ENCODE data around the gene CNR1.
"Not testable (repeated sequence)": the region's sequence is repeated elsewhere in the genome, so short reads cannot be mapped to it uniquely, and the experiment has no call there.

CNR1 gene

GRCh38 chr6:88165844-88166492, at the start of gene CNR1:
TSS of gene CNR1 (minus strand) at chr6:88166347. CDS start at chr6:88145274, 21,073 bp downstream.
- DNase-seq: no peak

GRCh38 chr6:88211446-88211845, 45.3 kb upstream of the CNR1 start:
- no peak for DNase-seq

DNA sequence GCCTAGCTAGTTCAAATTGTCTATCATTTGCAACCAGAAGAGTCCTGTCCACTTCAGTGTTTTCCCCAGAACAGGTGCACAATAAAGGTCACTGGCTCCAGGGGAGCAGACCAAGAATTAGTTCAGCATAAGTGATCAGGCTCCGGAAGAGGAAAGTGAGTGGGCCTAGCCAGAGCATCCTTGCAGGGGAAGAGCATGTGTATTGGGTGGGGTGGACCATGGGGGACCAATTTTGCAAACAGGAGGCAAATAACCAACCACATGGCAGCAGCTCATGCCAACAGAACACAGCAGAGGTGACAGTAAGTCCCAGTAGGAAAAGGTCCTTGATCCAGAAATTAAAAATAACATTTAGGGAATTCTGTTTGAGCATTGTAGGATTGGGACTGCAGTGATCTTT, 43.2 kb upstream of the CNR1 start:
- no peak for DNase-seq

- DNase-seq: no peak
Observed at GRCh38 chr6:88208726-88209125, 42.6 kb upstream of the CNR1 start.

DNA sequence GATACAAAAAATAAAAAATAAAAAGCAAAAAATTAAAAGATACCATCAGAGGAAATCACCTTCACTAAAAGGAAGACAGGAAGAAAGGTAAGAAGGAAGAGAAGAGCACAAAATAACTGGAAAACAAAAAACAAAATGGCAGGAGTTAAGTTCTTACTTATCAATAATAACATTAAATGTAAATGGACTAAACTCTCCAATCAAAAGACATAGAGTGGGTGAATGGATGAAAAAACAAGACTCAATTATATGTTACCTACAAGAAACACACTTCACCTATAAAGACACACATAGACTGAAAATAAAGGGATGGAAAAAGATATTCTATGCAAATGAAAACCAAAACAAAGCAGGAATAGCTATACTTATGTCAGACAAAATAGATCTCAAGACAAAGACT, 35.6 kb upstream of the CNR1 start:
- not testable (repeated sequence) for DNase-seq

DNA sequence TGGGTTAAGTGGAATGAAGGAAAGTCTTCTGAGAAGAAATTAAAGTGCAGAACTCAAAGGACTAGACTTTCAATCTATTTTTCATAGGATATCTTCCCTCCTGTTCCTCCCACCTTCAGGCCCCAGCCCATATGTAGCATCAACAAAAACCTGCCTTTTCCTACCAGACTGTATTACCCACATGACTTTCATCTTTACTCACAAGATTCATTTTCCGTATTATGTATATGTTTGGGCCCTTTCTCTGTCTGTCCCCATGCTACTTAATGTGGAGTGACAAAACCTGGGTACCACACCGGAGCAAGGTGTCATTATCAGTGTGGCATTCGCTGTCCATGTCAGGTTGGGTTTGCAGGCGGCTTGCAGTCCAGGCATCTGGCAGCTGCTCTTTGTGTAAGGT, 18.8 kb upstream of the CNR1 start:
- DNase-seq: no peak

DNA sequence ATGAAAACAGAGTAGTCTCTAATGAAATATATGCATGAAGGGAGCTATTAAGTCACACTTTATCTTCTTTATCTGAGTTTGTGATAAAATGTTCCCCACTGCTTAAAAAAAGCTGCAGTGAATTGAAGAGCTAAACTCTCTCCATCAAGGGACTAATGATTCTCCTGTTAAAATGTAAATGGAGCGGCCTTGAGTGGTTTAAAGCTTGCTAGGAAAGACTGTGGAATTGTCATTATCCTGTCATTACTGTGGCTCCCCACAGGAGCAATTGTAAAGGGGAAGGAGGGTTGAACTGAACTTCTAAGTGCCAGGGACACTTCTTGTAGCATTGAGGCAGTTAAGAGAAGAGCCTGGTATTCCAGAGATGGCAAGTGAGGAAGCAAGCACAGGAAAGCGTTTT, 17.3 kb upstream of the CNR1 start:
- no peak for DNase-seq

- DNase-seq: no peak
Observed at GRCh38 chr6:88179692-88180091, 13.5 kb upstream of the CNR1 start.

- no peak for DNase-seq
Observed at GRCh38 chr6:88177961-88178464, 11.9 kb upstream of the CNR1 start.

DNA sequence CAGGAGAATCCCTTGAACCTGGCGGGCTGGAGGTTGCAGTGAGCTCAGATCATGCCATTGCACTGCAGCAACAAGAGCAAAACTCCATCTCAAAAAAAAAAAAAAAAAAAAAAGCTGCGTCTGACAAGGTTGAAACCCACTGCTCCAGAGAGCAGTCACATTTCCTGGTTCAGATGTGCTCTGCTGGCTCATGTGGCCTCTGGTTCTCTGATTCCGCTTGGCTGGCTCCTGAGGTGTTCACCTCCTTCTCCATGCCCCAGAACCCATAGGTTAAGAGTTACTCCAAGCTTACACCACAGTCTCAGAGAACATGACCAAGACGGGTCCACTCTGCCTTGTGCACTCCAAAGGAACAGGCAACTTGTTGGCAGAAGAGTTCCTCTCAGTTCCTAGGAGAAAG, 8.8 kb upstream of the CNR1 start:
- DNase-seq: no peak

DNA sequence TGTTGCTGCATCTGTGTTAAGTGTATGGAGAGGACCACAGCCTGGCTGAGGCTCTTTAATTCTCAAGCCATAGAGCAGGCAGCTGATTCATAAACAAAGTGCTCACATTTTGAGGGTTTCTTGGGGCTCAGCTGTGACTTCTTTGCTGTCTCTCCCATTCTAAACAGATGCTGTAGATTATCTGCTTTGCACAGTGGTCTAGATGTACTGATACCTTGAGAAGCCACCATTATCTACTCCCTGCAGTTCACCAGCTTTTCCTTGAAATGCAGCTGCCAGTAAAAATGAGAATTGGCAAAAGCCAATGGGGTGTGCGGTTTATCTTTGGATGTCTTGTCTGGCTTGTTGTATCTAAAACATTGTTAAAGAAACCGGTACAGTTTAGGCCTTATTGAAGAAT, 5.2 kb upstream of the CNR1 start:
- no peak for DNase-seq

GRCh38 chr6:88168362-88168761, 2.2 kb upstream of the CNR1 start:
- DNase-seq: no peak

GRCh38 chr6:88167352-88167937, 1.3 kb upstream of the CNR1 start:
- DNase-seq: no peak

DNA sequence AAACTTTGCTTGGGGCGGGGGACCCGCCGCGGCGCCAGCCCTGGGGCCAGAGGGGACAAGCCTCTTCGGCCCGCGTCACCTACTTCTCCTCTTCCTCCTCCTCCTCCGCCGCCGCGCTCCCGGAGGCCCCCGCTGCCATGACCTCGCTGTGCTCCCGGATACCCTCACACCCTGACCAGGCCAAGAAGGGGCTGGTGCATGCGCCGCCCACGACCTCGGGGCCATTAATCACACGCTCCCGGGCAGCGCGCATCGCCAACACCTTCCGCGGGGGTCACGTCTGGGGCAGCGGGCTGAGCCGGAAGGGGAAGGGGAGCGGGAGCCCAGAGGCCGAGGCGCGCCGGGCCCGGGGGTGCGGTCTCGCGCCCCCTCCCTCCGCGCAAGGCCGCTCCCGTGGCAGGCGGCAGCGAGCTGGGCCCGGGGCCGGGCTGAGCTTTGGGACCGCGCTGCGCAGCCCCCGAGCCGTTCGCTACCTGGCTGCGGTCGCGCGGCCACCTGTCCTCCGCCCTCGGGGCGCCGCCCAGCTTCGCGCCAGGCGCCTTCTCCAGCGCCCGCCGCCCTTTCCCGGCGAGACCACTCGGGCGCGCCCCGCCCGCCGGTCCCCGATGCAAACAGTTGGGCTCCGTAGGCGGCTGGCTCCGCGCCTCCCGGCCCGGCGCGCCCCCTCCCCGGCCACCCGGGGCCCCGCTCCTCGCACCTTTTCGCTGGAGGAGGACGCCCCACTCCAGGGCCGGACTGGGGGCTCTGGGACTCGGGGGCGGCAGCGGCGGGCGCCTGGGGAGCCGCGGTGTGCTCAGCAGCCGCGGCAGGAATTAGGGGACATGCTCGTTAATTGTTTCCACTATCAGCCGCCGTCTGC, 575 bp upstream of the CNR1 start:
- no peak for DNase-seq

DNA sequence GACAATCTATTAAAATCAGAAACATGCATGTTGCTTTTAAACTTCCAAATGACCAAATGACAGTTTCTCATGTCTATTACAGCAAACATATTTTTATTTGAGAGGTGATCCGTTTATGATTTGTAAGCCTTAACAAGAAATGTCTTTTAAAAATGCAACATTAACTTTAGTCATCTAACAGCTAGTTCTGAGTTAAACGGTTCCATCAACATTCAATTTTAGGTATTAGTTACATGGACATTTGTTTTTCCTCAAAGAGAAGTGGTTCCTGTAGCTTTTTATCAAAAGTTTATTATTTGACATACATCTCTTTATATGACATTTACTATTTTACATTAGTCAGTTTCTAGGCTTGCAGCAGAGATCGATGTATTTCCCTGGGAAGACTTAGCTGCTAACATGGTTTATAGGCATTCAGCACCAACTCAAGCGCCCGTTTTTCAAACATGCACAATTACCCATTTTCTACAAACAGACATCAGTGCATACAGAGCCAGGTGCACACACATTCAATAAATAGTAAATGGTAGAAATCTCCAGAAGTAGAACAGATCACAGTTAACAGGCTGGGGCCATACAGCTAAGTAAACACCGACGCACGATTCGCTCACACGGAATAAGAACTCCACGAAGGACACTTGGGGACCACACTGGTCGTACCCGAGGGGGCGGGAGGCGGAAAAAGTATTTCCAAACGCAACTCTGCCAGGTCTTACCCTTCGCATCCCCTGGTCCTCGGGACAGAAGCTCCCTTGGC, 882 bp downstream of the CNR1 start:
- no peak for DNase-seq

DNA sequence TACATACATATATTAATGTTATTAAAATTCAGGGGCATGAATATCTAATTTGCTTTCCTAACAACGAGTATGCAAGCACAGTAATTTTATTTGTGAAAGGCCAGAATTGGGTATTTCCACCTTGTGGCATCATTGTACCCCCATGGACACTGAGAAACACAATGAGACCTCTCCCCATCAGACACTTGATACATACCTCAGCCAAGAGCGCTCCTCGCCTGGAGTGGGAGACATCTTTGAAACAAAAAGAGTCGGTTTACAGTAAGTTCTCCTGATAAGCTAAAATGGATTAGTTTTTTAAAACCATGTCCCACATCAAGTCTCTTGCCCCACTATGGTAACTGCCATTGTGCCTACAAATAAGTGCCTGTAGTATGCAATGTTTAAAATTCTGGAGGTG, 2.1 kb downstream of the CNR1 start:
- no peak for DNase-seq

DNA sequence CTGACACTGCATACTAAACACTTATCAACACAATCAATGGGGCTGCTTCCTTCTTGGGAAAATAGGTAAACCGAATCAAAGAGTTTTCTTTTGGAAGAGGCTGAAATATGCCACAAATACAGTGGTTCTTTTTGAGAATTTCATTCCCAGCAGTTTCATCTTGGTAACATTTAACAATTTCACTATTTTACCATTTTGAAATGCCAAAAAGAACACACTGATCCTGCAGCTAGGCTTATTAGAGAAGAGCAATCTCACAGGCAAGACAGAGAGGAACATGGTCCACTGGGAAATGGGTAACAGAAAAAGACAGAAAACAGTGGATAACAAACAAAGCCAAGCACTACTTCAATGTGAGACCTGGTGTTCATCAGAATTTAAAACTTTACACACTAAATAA, 2.5 kb downstream of the CNR1 start:
- DNase-seq: no peak

DNA sequence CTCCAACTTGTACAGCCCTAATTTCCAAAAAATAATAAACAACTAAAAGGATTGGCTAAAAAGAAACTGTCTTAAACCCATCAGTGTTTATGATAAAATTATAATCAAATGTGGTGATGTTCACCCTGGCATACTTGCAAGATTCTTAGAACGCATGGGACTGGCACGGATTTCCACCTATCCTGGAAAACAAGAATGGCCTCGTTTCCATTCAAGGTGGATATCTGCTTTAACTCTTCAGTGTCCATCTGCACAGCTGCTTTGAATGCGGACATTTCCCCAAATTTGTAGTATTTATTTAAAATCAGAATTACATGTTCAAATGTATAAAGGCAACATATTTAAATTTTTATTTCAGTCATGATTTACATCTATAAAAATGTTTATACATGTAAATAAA, 4.2 kb downstream of the CNR1 start:
- DNase-seq: no peak

DNA sequence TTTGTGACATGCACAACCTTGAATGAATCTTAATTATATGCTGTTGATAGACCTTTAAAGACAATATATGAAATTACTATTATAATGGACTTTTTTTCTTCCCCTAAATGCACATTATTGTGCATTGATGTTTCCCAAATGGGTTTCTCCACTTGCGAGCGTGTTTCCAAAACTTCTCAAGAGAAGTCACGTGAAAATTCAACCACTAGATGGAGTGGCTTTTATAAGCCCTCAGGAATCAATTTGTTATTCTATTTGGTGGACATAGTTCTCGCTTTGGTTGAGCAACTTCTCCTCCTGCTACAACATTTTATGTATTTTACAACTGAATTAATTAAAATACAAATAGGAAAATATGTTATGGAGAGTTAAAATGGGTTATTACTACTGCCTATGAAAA, 9.0 kb downstream of the CNR1 start:
- no peak for DNase-seq

DNA sequence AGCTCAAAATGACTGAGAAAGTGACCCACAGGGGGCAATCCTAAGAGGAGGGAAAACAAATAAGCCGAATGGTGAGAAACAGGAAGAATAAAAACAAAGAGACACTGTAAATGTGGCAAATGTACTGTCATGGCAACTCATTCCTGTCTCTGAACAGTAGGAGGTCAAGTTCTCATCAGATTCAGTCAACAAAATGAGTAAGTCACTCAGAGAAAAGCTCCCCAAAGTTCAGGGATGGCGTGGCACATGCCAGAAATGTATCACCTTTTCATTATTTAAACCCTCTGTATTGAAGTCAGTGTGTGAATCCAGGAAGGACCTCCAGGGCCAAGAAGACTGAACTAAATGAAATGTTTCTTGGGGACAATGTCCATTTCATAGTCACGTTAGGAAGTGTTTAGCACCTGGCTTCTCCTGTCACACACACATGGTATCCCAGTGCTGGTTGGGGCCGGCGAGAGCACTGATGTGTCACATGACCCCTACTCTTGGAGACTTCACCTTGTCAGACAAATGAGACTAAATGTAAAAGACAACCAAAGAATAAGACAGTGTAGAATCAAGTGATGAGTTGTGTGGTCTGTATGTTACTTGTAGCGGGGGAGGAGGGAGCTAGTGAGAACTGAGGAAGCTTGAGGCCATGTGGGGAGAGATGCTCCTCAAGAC, 20.7 kb downstream of the CNR1 start:
- no peak for DNase-seq

DNA sequence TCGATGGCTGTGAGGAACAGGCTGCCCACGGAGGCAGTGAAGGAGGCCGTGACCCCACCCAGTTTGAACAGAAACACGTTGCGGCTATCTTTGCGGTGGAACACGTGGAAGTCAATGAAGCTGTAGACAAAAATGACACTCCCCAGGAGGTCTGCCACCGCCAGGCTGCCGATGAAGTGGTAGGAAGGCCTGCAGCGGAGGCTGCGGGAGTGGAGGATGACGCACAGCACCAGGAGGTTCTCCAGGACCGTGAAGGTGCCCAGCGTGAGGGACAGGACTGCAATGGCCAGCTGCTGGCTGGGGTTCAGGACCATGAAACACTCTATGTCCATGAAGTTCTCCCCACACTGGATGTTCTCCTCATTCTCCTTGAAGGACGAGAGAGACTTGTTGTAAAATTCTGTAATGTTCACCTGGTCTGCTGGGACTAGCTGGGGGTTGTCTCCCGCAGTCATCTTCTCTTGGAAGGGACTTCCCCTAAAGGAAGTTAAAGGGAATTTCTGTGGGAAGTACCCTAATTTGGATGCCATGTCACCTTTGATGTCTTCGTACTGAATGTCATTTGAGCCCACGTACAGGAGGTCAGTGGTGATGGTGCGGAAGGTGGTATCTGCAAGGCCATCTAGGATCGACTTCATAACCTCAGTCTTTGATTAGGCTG, 21.4 kb downstream of the CNR1 start:
- DNase-seq: no peak
